HG02678 (cell line): ENCODE results near the gene TRIM43.
"Not testable (repeated sequence)": the region's sequence is repeated elsewhere in the genome, so short reads cannot be mapped to it uniquely, and the experiment has no call there.

Source experiments
- ATAC-seq: cut with Tn5 transposase; IDR thresholded peaks from one replicate; pipeline ENCODE4 v1.9.1; 2021; ENCODE audit warnings: mild to moderate bottlenecking, moderate library complexity; ENCODE audit not compliant: unreplicated experiment

Gene TRIM43

GRCh38 chr2:95640515-95641288 lies 48.9 kb downstream of the TRIM43 start:
- ATAC-seq: not testable (repeated sequence)

DNA sequence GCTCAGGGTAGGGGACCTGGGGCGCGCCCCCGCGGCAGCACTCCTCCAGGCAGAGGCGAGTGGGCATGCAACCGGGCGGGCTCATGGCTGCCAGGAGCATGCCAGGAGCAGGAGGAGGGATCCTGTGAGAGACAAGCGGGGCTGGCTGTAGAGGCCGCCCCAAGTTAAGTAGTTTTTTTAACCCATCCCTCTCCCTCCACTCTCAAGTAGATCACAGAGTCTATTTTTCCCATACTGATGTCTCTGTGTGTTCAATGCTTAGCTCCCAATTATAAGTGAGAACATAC lies 49.4 kb downstream of the TRIM43 start:
- not testable (repeated sequence) for ATAC-seq

DNA sequence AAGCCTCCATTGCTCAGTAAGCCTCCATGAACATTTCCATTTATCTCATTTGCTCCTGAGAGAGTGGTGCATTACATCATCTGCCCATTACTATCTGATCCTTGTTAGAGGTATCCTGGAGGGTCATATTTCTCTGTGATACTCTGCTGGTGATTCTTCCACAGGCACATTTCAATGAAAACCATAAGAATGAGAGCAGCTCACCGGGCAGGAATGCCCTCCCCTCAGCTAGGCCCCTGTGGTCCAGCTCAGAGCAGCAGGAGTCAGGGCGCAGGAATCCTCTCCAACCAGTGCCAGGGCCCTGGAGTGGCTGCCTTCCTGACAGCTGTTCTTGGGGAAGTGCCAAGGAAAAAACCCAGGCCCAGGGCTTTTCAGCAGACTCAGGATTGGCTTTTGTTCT lies 50.0 kb downstream of the TRIM43 start:
- not testable (repeated sequence) for ATAC-seq

DNA sequence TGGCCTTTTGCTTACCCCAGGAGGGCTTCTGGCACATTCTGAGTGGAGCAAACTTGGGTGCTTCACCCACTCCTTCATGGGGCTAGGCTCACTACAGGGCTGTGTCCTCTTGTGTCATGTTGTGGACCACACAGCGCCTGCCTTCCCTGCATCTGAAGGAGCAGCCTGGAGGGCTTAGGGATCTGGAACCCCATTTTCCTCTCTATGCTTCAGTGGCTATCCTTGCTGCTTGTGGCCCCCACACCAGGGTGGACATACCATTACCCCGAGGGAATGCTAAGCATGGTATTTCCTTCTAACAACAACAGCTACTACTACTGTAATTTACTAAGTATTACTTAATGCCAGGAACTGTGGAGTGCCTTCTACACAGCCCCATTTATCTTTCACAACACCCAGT lies 50.6 kb downstream of the TRIM43 start:
- ATAC-seq: not testable (repeated sequence)

- ATAC-seq: not testable (repeated sequence)
These were observed 51.1 kb downstream of the TRIM43 start for GRCh38 chr2:95642951-95643350.

- not testable (repeated sequence) for ATAC-seq
These were observed 53.5 kb downstream of the TRIM43 start for GRCh38 chr2:95645312-95645711.

DNA sequence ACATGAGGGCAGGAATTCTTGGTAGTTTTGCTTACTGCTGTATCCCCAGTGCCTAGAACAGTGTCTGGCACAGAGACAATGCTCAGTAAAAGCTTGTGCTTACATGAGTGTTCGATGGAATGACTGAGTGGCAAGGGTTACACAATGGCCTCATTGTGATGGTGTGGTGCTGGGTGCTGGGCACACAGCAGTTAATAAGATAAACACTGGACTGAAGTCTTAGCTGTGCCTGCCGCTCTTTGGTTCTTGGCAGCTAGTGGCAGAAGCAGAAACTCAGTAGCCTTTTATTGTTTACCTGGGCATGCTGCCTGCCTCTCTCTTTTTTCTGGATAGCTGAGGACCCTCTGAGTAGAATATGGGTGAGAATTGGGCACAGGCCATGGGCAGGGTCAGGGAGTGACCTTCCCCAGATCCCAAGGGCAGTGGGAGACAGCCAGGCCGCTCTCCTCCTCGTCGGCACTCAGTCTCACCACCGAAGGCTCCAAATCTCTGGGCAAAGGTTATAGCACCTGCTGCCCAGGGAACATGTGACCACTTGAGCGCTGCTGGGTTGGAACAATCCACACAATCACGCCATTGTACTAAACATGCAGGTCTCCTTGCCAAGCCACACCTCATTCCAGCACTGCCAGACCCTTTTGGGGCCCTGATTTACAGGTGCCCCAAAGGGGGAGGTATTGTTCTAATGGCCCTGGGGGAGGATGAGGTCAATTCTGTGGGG lies 54.6 kb downstream of the TRIM43 start:
- not testable (repeated sequence) for ATAC-seq

DNA sequence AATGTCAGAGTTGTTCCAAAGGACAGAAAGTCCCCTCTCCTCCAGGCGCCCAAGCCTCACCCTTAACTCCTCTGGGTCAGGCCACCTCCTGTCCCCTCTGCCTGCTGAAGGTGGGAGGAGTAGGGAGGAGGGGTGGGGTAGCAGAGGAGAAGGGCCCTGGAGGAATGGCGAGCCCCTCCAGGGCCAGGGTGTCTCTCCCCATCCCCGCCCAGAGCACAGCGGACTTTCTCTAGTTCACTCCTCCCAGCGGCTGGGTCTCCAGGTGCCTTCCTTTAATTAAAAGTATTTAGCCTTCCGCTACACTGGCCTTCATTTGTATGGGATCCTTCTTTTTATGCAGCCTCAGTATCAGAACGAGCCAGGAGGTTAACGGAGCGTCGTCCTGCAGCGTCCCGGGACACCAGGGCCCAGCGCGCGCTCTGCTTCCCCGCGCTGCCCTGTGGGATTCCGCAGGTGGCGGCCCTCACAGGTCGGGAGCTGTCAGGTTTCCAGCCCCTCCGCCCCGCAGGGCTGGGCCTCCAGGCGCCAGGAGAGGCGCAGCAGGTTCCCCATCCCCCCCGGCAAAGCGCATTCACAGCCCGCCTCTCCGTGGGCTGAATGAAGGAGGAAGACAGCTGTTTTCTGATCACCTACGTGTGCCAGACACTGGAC lies 57.2 kb downstream of the TRIM43 start:
- not testable (repeated sequence) for ATAC-seq
